Naive thymus-derived CD4-positive, alpha-beta T cell (primary cell): ENCODE data around the gene HSD17B13. TPM values are rescaled to one million over a fixed set of nuclear protein-coding genes. Genes with fewer than 3 reads are reported as not detected.

ENCODE experiments used
- ATAC-seq: fragments of 150-1000 bp; cut with Tn5 transposase; 2 replicates; pipeline ENCODE4 v1.10.0; 2021; ENCODE audit warnings: mild to moderate bottlenecking, moderate library complexity
- CTCF ChIA-PET: fragments of 350-600 bp; sonication (Branson Sonifier 250); formaldehyde crosslinking; loops from one replicate; lab custom pipeline; 2021; ENCODE audit warnings: antibody characterized with exemption; lab: Charles Lee
- POLR2A ChIA-PET: fragments of 350-600 bp; sonication (Branson Sonifier 250); formaldehyde crosslinking; loops from one replicate; lab custom pipeline; 2021; ENCODE audit warnings: antibody characterized with exemption, inconsistent platforms; lab: Charles Lee
- DNase-seq, 9 donors: peaks; one replicate each; pipeline versions ENCODE4 v3.0.0 to v3.0.0-alpha.2; 2020 to 2022; ENCODE audit warnings: mixed read lengths in 1 of 9
- H3K27ac ChIP-seq: one replicate; pipeline ENCODE4 v1.7.0; 2013; ENCODE audit warnings: mild to moderate bottlenecking, low read depth, low read length, moderate library complexity
- H3K27me3 ChIP-seq, 2 donors: one replicate each; pipeline ENCODE4 v1.7.0; 2013; ENCODE audit warnings: low read length in 2 of 2, mild to moderate bottlenecking in 2 of 2, moderate library complexity in 2 of 2; ENCODE audit not compliant: control insufficient read depth in 2 of 2, insufficient read depth in 2 of 2
- H3K36me3 ChIP-seq, 3 experiments: 1 replicate in 2 of 3; 2 replicates in 1 of 3; pipeline ENCODE4 v1.7.0; 2013; ENCODE audit warnings: low read length in 3 of 3, mild to moderate bottlenecking in 3 of 3, moderate library complexity in 1 of 3; ENCODE audit not compliant: insufficient read depth in 3 of 3, control insufficient read depth in 2 of 3
- H3K4me1 ChIP-seq, 2 donors: one replicate each; pipeline ENCODE4 v1.7.0; 2013; ENCODE audit warnings: low read length in 2 of 2, mild to moderate bottlenecking in 2 of 2, moderate library complexity in 1 of 2; ENCODE audit not compliant: control insufficient read depth in 2 of 2, insufficient read depth in 2 of 2
- H3K4me3 ChIP-seq: 2 replicates; pipeline ENCODE4 v1.7.0; 2013; ENCODE audit warnings: mild to moderate bottlenecking, low read length
- H3K9me3 ChIP-seq, 3 experiments: 1 replicate in 2 of 3; 2 replicates in 1 of 3; pipeline ENCODE4 v1.7.0; 2013; ENCODE audit warnings: low read length in 3 of 3; ENCODE audit not compliant: control insufficient read depth in 2 of 3
- H3K27ac Mint-ChIP-seq, 9 donors: one replicate each; pipeline ENCODE4 v1.8.0; 2020 to 2022; ENCODE audit warnings: mixed read lengths in 9 of 9, mild to moderate bottlenecking in 8 of 9, moderate library complexity in 5 of 9, inconsistent platforms in 2 of 9
- H3K27me3 Mint-ChIP-seq, 5 donors: one replicate each; pipeline ENCODE4 v1.8.0; 2021 to 2022; ENCODE audit warnings: mixed read lengths in 5 of 5, mild to moderate bottlenecking in 1 of 5
- H3K36me3 Mint-ChIP-seq, 5 donors: one replicate each; pipeline ENCODE4 v1.8.0; 2020 to 2022; ENCODE audit warnings: mixed read lengths in 5 of 5, mild to moderate bottlenecking in 3 of 5, inconsistent platforms in 1 of 5
- H3K4me1 Mint-ChIP-seq, 7 donors: one replicate each; pipeline ENCODE4 v1.8.0; 2020 to 2022; ENCODE audit warnings: mixed read lengths in 7 of 7, mild to moderate bottlenecking in 3 of 7, inconsistent platforms in 1 of 7
- H3K4me3 Mint-ChIP-seq, 10 donors: one replicate each; pipeline ENCODE4 v1.8.0; 2020 to 2022; ENCODE audit warnings: mild to moderate bottlenecking in 10 of 10, mixed read lengths in 10 of 10, moderate library complexity in 6 of 10, inconsistent platforms in 2 of 10
- H3K9me3 Mint-ChIP-seq, 11 donors: one replicate each; pipeline ENCODE4 v1.8.0; 2020 to 2022; ENCODE audit warnings: mixed read lengths in 11 of 11, mild to moderate bottlenecking in 4 of 11, inconsistent platforms in 1 of 11, moderate library complexity in 1 of 11
- intact Hi-C, 2 donors: fragments of 100-400 bp; cut with micrococcal nuclease; formaldehyde crosslinking; loops; one replicate each; pipeline ENCODE4 v1.15.1; 2023
- polyA plus RNA-seq, 2 donors: library from polyadenylated mRNA; unstranded; fragments of 300-500 nt; fragmentation: Illumina TruSeq; gene quantifications; one replicate each; pipeline ENCODE4 v1.2.3, GENCODE V29; 2021
- total RNA-seq, 6 experiments: library from RNA in 5 of 6; stranded (reverse) in 5 of 6; gene quantifications; 1 replicate in 5 of 6; 2 replicates in 1 of 6; pipeline ENCODE4 v1.2.3 and lab custom pipeline; 2021 to 2026

Gene HSD17B13
- total RNA-seq (under 1 TPM; 0.19 to 0.89 (median 0.37) TPM), polyA plus RNA-seq (under 1 TPM in 1 of 2 donors, not detected in 1; 0.09 TPM), total RNA-seq (lab: John Stamatoyannopoulos, UW) (not detected)

DNA sequence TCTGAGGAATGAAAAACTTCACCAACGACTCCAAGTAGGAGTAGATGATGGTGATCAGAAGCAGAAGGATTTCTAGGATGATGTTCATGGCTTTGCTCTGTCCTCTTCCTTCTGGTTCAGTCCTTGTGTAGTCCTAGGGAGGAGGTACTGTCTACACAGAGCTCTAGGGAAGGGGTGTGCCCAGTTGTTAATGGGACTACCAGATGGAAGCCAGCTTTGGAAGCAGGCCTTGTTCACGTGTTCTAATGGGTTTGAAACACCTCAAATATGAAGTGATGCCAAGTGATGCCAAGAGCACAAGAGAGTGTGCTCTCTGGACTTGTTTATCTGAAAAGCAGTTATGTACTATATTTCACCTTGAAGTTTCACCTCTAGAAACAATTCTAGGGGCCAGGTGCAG, at the start of gene HSD17B13:
Gene HSD17B13 (minus strand): TSS at position 129 of the 400 bp plus-strand sequence. CDS start 41 bp downstream, at position 88.
- Histone ChIP-seq H3K9me3 (no peaks in the 10 kb centered on the region), H3K4me1 (no peaks in the 10 kb centered on the region), H3K27me3 (no peaks in the 10 kb centered on the region), H3K4me3 (no peak within 1 kb of the TSS), H3K27ac (no peak within 1 kb of the TSS), H3K36me3 (no peaks in the 10 kb centered on the region)
- ChIA-PET CTCF (no interaction called here), POLR2A (interaction anchor here (0.6 kb wide), 1 partner anchor 11 kb away, joined by 3 read pairs; no protein-coding TSS in a partner anchor)
- intact Hi-C loops, result no loop called here
- no peak within 1 kb of the TSS for H3K27ac Mint-ChIP-seq
- peaks cover 0 to 12% (median 0%) of the 10 kb centered on the region in 11 donors for H3K9me3 Mint-ChIP-seq
- no peak for DNase-seq
- H3K36me3 Mint-ChIP-seq, result peaks cover 0 to 9% (median 0%) of the 10 kb centered on the region in 5 donors
- no peak for ATAC-seq
- H3K4me1 Mint-ChIP-seq, result no peaks in the 10 kb centered on the region
- no peaks in the 10 kb centered on the region for H3K27me3 Mint-ChIP-seq
- H3K4me3 Mint-ChIP-seq, result no peak within 1 kb of the TSS

GRCh38 chr4:87370068-87370467, 47.4 kb upstream of the HSD17B13 start:
- CTCF ChIA-PET, result interaction anchor here (0.6 to 1.9 kb wide), 3 partner anchors 17 to 220 kb away, joined by 3 to 7 read pairs (median 3); no protein-coding TSS in a partner anchor
- H3K36me3 Mint-ChIP-seq, result peaks cover 0 to 47% (median 16%) of the 10 kb centered on the region in 5 donors

GRCh38 chr4:87366521-87367162, 44.0 kb upstream of the HSD17B13 start:
- ChIA-PET CTCF (no interaction called here), POLR2A (no interaction called here)
- Mint-ChIP-seq H3K36me3 (peaks cover 3 to 51% (median 29%) of the 10 kb centered on the region in 5 donors), H3K27ac (no peak overlapping the region), H3K4me3 (no peak overlapping the region), H3K9me3 (peaks cover 0 to 2% (median 0%) of the 10 kb centered on the region in 11 donors), H3K27me3 (no peaks in the 10 kb centered on the region), H3K4me1 (peaks cover 0 to 4% (median 1%) of the 10 kb centered on the region in 7 donors)
- DNase-seq (no peak), ATAC-seq (no peak)
- no peaks in the 10 kb centered on the region for H3K9me3 ChIP-seq
- H3K4me1 ChIP-seq, result no peaks in the 10 kb centered on the region
- intact Hi-C loops, result no loop called here
- no peak overlapping the region for H3K4me3 ChIP-seq
- peaks cover 9 to 34% (median 10%) of the 10 kb centered on the region in 3 experiments for H3K36me3 ChIP-seq
- H3K27me3 ChIP-seq, result no peaks in the 10 kb centered on the region
- no peak overlapping the region for H3K27ac ChIP-seq

More at GRCh38 chr4:87370068-87370467, 47.4 kb upstream of the HSD17B13 start:
- Mint-ChIP-seq H3K9me3 (peaks cover 0 to 2% (median 0%) of the 10 kb centered on the region in 11 donors), H3K4me3 (no peak overlapping the region), H3K4me1 (peaks cover 0 to 4% (median 1%) of the 10 kb centered on the region in 7 donors), H3K27me3 (no peaks in the 10 kb centered on the region), H3K27ac (peak overlapping the region in 1 of 9 donors; percentile 54)
- no peaks in the 10 kb centered on the region for H3K9me3 ChIP-seq
- POLR2A ChIA-PET, result interaction anchor here (1.0 kb wide), 1 partner anchor 52 kb away, joined by 3 read pairs; the partner anchor contains the start of gene NUDT9
- no peaks in the 10 kb centered on the region for H3K4me1 ChIP-seq
- intact Hi-C loops, result loop anchor here in 1 of 2 donors (10.0 kb wide), 1 partner anchor 475 kb away; no protein-coding TSS in a partner anchor
- no peak overlapping the region for H3K27ac ChIP-seq
- no peak overlapping the region for H3K4me3 ChIP-seq
- ATAC-seq (no peak), DNase-seq (no peak)
- peaks cover 18 to 31% (median 18%) of the 10 kb centered on the region in 3 experiments for H3K36me3 ChIP-seq
- H3K27me3 ChIP-seq, result no peaks in the 10 kb centered on the region

DNA sequence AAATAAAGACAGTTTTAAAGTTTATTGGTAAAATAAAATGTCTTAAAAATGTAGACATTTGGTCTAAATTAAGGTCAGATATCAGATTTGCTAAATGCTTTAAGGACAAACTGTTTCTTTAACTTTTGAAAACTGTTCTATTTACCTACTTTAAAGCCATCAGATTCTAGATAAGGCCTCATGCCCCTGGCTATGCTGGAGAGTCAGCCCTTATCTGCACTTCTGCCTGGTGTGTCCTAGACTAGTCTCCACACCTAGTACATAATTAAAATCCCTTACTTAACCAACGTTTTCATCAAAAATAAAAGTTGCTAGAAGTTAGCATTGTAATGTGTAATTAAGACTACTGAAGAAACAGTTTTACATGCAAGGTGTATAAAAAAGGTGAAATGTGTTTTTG, 42.7 kb upstream of the HSD17B13 start:
- Histone ChIP-seq H3K4me1 (no peaks in the 10 kb centered on the region), H3K27ac (no peak overlapping the region), H3K9me3 (no peaks in the 10 kb centered on the region), H3K4me3 (no peak overlapping the region), H3K27me3 (no peaks in the 10 kb centered on the region), H3K36me3 (peaks cover 7 to 26% (median 7%) of the 10 kb centered on the region in 3 experiments)
- Mint-ChIP-seq H3K4me3 (no peak overlapping the region), H3K36me3 (peaks cover 4 to 47% (median 24%) of the 10 kb centered on the region in 5 donors), H3K4me1 (peaks cover 0 to 3% (median 0%) of the 10 kb centered on the region in 7 donors), H3K27ac (no peak overlapping the region), H3K9me3 (no peaks in the 10 kb centered on the region), H3K27me3 (no peaks in the 10 kb centered on the region)
- intact Hi-C loops, result no loop called here
- no peak for ATAC-seq
- CTCF ChIA-PET, result no interaction called here
- no peak for DNase-seq
- POLR2A ChIA-PET, result interaction anchor here (1.0 kb wide), 1 partner anchor 10 kb away, joined by 3 read pairs; no protein-coding TSS in a partner anchor

DNA sequence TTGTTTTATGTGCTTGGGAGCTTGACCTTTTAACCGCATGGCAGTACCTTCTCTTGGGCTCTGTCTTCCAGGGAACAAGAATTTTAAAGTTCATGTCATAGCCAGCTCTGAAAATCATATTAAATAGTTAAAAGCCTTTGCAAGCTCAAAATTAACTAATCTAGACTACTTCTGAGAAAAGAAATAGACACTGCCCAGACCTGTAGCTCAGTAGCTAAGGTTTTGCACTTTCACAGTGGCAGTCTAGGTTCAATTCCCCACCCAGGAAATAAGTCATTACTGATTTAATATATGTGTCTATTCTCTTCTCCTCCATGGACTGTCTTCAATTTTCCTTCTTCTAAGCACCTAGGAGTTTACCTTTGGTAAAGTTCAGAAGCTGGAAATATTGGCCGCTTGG, 40.9 kb upstream of the HSD17B13 start:
- Mint-ChIP-seq H3K27ac (no peak overlapping the region), H3K9me3 (no peaks in the 10 kb centered on the region), H3K27me3 (no peaks in the 10 kb centered on the region), H3K4me1 (peaks cover 0 to 3% (median 0%) of the 10 kb centered on the region in 7 donors), H3K36me3 (peaks cover 4 to 43% (median 27%) of the 10 kb centered on the region in 5 donors), H3K4me3 (no peak overlapping the region)
- ATAC-seq (no peak), DNase-seq (no peak)
- CTCF ChIA-PET, result interaction anchor here (0.7 to 1.0 kb wide), 4 partner anchors 12 to 215 kb away, joined by 3 to 4 read pairs (median 4); no protein-coding TSS in a partner anchor
- Histone ChIP-seq H3K36me3 (peaks cover 7 to 30% (median 7%) of the 10 kb centered on the region in 3 experiments), H3K9me3 (no peaks in the 10 kb centered on the region), H3K27me3 (no peaks in the 10 kb centered on the region), H3K4me3 (no peak overlapping the region), H3K27ac (no peak overlapping the region), H3K4me1 (no peaks in the 10 kb centered on the region)
- POLR2A ChIA-PET, result interaction anchor here (0.8 kb wide), 1 partner anchor 59 kb away, joined by 3 read pairs; the partner anchor contains the start of gene NUDT9
- intact Hi-C loops, result no loop called here

DNA sequence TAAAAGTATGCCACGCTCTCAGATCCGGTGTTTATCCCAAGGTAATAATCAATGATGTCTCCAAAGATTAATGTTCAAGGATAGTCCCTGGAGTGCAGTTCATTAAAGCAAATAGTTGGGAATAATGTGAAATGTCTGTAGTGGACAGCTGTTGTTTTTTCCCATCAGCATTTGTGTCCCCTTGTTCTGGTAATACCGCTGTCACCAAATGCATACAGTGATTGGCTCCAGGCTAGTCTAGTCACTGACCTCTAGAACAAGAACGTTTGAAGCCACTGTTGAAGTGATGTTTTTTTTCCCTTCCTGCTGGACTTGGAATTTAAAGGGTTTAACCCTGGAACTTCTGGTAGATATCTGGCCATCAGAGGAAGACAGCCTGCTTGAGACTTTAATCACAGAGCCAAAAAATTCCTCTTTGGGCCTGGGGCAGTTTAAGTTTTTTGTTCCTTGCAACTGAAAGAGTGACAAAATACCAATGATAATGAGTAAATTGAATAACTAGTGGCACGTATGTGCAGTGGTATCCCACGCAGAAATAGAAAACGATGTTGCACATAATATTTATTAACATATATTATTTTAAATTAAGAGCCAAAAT, 37.8 kb upstream of the HSD17B13 start:
- H3K27ac Mint-ChIP-seq, result peak overlapping the region in 3 of 9 donors; percentile 25 to 67 (median 33)
- intact Hi-C loops, result no loop called here
- CTCF ChIA-PET, result no interaction called here
- H3K4me1 Mint-ChIP-seq, result peaks cover 0 to 3% (median 0%) of the 10 kb centered on the region in 7 donors
- no peaks in the 10 kb centered on the region for H3K9me3 ChIP-seq
- H3K9me3 Mint-ChIP-seq, result no peaks in the 10 kb centered on the region
- H3K27me3 ChIP-seq, result no peaks in the 10 kb centered on the region
- no peak overlapping the region for H3K4me3 ChIP-seq
- no peak overlapping the region for H3K4me3 Mint-ChIP-seq
- no peak for DNase-seq
- H3K36me3 ChIP-seq, result peaks cover 0 to 37% (median 0%) of the 10 kb centered on the region in 3 experiments
- POLR2A ChIA-PET, result no interaction called here
- peaks cover 3 to 39% (median 19%) of the 10 kb centered on the region in 5 donors for H3K36me3 Mint-ChIP-seq
- ATAC-seq, result no peak
- no peak overlapping the region for H3K27ac ChIP-seq
- H3K4me1 ChIP-seq, result no peaks in the 10 kb centered on the region
- H3K27me3 Mint-ChIP-seq, result no peaks in the 10 kb centered on the region
